ENCODE data around the gene SOX30. TPM values are rescaled to one million over a fixed set of nuclear protein-coding genes. Genes with fewer than 3 reads are reported as not detected.

Gene SOX30
- total RNA-seq, 1 donor, result 0.09 TPM

- DNase-seq (ENCODE audit: low read depth), result no peak
- no peak for TF ChIP-seq CTCF (IDR thresholded peaks at IDR 0.05; ENCODE audit: insufficient read depth, low read length)
- H3K4me3 ChIP-seq (ENCODE audit: low read depth, low read length), result no peak overlapping the region
Observed at GRCh38 chr5:157658893-157659292, 6.7 kb upstream of the SOX30 start.

DNA sequence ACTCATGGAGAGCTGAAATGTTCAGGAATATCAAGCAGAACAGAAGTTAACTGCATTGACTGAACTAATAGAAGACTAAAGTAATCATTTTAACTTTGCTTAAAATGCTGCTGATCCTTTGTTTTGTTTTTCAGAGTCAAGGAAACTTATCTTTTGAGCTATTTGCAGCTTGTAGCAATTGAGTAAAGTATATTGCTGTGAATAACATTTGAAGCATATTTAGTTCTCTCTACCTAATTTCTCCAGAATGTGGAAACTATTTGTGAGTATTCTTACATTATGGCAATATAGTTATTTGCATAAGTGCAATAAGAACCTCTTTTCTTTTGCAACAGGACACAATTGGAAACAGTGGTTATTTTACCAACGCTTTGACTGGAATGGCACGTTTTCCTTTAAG, 5.3 kb upstream of the SOX30 start:
- H3K4me3 ChIP-seq (ENCODE audit: low read depth, low read length), result no peak overlapping the region
- TF ChIP-seq CTCF (IDR thresholded peaks at IDR 0.05; ENCODE audit: insufficient read depth, low read length), result no peak
- no peak for DNase-seq (ENCODE audit: low read depth)

- peak overlapping the region; percentile 25 for H3K4me3 ChIP-seq (ENCODE audit: low read depth, low read length)
- DNase-seq (ENCODE audit: low read depth), result no peak
- no peak for TF ChIP-seq CTCF (IDR thresholded peaks at IDR 0.05; ENCODE audit: insufficient read depth, low read length)
Observed at GRCh38 chr5:157651623-157652376, 438 bp downstream of the SOX30 start.

DNA sequence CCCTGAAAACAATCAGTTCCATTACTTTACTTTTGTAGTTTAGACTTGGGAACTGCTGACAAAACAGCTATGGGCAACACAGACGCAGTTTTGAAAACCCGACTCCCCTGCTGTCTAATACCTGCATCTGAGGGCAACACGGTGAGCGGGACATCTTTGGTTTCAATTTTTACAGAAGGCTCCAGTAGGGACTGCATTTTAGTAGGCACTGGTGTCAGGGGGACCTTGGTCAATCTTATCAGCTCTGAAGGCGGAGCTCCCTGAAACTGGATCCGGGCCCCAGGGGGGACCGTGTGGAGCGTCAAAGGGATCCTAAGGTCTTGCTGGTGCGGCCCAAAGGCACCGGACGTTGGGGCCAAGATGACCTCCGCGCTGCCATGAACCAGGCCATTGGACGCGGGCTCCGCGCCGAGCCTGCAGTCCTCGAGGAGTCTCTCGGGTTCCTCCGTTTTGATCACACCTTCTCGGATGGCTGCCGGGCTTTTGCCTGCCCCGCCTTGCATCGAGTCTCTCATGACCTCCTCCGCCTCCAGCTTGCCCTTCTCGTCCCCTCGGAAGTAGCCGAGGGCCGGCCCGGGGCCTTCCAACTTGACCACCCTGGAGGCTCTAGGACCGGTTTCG, 1.1 kb downstream of the SOX30 start:
- H3K4me3 ChIP-seq (ENCODE audit: low read depth, low read length), result no peak overlapping the region
- TF ChIP-seq CTCF (IDR thresholded peaks at IDR 0.05; ENCODE audit: insufficient read depth, low read length), result no peak
- DNase-seq (ENCODE audit: low read depth), result no peak

GRCh38 chr5:157649101-157649500, 3.1 kb downstream of the SOX30 start:
- no peak overlapping the region for H3K4me3 ChIP-seq (ENCODE audit: low read depth, low read length)
- DNase-seq (ENCODE audit: low read depth), result no peak
- no peak for TF ChIP-seq CTCF (IDR thresholded peaks at IDR 0.05; ENCODE audit: insufficient read depth, low read length)

- TF ChIP-seq CTCF (IDR thresholded peaks at IDR 0.05; ENCODE audit: insufficient read depth, low read length), result no peak
- no peak overlapping the region for H3K4me3 ChIP-seq (ENCODE audit: low read depth, low read length)
- no peak for DNase-seq (ENCODE audit: low read depth)
Observed at GRCh38 chr5:157648275-157648990, 3.8 kb downstream of the SOX30 start.

Data from fibroblast of the aortic adventitia (primary cell).